ENCODE results near the gene NATD1. TPM values are rescaled to one million over a fixed set of nuclear protein-coding genes. Genes with fewer than 3 reads are reported as not detected.

Gene NATD1
- 5.6 TPM for total RNA-seq

GRCh38 chr17:21252796-21253645, at the start of gene NATD1:
TSS of gene NATD1 (minus strand) at chr17:21253410. CDS start at chr17:21253264, 146 bp downstream.
- peak; percentile 88 for DNase-seq (ENCODE audit: low spot score)

GRCh38 chr17:21301593-21302550, 48.7 kb upstream of the NATD1 start:
- DNase-seq (ENCODE audit: low spot score): no peak

- DNase-seq (ENCODE audit: low spot score): no peak
Measured at GRCh38 chr17:21300601-21301571, 47.7 kb upstream of the NATD1 start.

DNA sequence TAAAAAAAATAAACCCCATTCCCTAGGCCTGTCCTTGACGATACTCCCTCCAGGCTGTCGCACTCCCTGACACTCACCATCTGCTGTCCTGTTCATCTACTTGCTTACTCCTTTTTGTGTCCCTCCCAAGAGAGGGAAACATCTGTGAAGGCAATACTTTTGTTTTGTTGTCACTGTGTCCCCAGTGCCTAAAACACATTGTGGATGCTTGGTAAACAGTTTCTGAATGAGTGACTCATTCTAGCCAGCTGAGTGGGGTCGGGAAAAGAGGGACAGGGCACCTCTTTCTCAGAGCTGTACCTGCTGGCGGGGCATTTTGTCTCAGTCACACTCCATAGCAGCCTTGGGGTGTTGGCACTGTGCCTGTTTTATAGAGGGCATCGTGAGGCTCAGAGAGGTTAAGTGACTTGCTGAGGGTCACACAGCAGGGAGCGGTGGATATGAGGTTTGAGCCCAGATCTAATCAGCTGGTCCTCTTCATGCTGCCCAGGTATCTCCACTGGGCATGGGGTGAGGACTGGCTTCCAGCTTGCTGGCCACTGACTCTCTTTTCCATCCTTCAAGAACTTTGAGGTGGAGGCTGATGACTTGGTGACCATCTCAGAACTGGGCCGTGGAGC, 46.9 kb upstream of the NATD1 start:
- DNase-seq (ENCODE audit: low spot score): no peak

- DNase-seq (ENCODE audit: low spot score): no peak
Measured at GRCh38 chr17:21298983-21299519, 45.8 kb upstream of the NATD1 start.

- DNase-seq (ENCODE audit: low spot score): no peak
Measured at GRCh38 chr17:21298056-21298982, 45.1 kb upstream of the NATD1 start.

DNA sequence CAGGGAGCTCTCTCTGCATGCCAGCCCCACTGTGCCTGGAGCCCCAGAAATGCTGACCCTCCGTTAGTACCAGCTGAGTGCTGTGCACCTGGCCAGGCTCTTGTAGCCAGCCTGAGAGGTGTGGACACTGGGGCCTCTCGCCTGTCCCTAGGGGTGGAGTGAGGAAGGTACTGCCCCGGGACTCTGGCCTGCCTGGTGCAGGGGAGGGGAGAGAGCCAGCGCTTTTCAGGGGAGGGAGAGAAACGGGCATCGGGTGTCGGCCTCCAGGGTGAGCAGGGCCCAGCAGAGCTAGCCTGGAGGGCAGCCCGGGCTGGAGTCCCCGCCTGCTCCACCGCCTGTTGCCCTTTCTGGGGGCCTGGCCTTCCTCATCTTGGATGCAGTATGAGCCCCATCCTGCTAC, 44.4 kb upstream of the NATD1 start:
- no peak for DNase-seq (ENCODE audit: low spot score)

DNA sequence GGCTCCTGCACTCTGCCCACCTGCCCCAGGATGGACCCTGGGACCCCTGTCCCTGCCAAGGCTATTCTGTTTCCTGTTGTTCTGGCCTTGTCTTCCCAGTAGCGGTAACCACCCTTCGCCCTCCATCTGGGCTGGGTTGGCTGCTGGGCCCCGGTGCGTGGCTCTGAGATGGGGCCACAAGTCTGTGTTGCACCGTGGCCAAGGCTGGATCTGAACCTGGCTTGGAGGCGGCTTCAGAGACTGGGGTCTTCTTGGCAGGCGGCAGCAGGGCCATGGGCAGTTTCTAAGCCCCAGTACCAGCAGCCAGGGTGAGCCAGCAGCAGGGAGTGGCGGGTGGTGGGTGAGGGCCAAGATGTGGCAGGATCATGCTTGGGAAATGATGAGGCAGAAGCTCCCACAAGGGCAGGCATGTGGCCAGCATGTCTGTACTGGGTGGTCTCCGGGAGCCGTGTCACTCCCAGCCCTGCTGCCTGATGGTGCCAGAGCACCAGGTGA, 43.9 kb upstream of the NATD1 start:
- no peak for DNase-seq (ENCODE audit: low spot score)

- no peak for DNase-seq (ENCODE audit: low spot score)
Measured at GRCh38 chr17:21296097-21297025, 43.2 kb upstream of the NATD1 start.

GRCh38 chr17:21295036-21295952, 42.1 kb upstream of the NATD1 start:
- no peak for DNase-seq (ENCODE audit: low spot score)

DNA sequence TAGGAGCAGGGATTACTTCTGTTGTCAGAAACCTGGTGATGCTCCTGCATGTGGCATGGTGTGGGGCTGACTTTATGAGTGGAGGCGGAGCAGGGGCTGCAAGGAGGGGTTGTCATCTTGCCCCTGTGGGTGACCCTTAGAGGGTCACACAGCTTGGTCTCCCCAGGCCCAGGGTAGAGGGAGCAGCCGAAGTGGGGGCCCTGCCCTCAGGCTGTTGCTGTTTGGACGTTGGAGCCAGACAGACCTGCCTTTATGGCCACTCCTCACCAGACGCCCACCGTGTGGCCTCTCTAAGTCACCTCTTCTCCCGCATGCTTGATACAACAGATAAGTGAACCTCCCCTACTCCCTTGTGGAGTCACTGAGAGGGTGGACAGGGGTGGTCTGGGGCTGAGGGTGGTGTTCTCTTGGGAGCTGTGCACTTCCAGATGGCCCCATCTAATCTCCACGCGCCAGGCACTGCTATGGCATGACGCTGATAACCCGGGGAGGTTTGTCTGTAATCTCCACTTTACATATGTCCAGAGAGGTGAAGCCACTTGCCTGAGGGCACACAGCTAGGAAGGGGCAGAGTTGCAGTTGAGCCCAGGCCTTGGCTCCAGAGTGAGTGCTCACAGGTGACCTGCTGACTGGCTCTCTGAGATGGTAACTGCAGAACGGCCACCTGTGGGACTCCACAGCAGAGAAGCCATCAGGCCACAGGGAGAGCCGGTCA, 41.3 kb upstream of the NATD1 start:
- no peak for DNase-seq (ENCODE audit: low spot score)

- DNase-seq (ENCODE audit: low spot score): no peak
Measured at GRCh38 chr17:21293831-21294210, 40.6 kb upstream of the NATD1 start.

GRCh38 chr17:21292867-21293830, 39.9 kb upstream of the NATD1 start:
- DNase-seq (ENCODE audit: low spot score): no peak

DNA sequence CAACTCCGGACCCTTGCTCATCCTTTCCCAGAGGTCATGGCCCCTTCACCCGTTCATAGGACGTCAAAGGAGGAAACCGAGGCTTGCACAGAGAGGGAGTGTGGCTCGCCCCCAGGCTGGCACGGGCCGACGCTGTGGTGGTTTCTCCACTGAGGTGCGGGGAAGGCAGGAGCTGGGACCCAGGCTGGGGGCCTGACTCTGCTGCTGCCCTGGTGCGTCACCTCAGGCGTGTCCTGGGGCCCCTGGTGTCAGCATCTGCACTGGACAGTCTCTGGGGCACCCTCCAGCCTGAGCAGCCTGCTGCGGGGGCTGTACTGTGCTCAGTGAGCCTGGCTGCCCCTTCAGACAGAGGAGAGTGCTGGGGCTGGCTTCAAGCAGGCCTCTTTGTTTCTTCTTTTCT, 38.7 kb upstream of the NATD1 start:
- no peak for DNase-seq (ENCODE audit: low spot score)

DNA sequence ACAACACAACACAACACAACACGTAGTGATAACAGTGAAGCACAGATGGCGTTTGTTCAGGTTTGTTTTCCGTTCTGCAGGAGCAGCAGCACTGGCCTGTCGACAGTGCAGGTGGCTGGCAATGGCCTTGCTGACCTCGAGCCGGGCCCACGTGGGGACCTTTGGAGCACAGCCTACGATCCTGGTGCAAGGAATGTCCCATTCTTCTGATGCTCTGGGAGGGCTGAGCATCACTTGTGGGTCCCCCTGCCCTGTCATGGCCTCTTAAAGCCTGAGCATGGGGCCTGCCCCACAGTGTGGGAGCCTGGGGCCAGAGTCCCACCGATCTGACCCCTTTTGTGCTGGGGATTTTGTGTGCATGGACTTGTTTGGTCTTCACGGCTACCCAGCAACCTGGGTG, 38.1 kb upstream of the NATD1 start:
- DNase-seq (ENCODE audit: low spot score): no peak

All from ureter (tissue), 1 donor.